HG03457 (cell line): ENCODE data around the gene TEKT5.

Experiments used
- ATAC-seq: cut with Tn5 transposase; IDR thresholded peaks from one replicate; pipeline ENCODE4 v1.9.1; 2021; ENCODE audit warnings: moderate number of reproducible peaks; ENCODE audit not compliant: unreplicated experiment

TEKT5 gene

DNA sequence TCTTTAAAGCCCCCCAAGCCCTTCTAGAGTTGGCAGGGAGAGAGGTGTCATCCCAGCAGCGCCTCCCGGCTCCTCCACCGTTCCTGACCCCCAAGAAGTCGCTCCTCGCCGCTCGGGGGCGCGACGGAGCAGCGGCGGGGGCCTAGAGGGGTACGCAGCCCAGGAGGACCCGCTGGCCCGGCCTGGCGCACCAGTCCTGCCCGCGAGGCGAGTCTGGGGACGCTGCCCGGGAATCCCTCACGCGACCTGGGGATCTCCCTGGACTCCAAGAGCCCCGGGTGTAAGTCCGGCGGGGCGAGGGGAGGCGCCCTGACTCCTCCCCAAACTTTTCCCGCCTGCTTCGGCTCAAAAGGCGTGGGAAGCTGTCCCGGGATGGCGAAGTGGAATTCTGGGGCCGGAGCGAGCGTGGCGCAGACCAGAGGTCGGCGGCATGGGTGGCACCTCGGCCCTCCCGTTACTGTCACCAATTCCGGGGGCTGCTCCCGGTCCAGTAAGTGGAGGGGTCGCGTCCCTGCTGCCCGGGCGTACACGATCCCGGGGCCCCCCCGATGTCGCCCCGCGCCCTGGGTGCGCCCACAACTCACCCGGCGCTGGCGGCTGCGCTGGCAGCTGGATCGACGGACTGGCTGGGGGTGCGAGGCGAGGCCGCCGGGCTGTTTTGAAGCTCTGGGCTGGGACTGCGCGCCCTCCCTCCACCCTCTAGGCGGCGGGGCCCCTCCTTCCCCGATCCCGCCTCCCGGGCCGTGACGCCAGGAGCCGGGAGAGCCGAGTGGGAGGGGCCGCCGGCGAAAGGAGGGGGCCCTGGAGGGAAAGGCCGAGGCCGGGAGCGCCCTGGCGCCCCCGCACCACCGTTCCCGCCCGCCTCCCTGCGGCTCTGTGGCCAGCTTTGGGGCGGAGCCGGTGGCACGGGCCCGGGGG lies 114.5 kb downstream of the TEKT5 start, which contains the start of gene EMP2:
Gene EMP2 (minus strand): TSS at position 634 of the 918 bp plus-strand sequence. CDS start 32,981 bp downstream, outside the sequence.
- no peak for ATAC-seq

DNA sequence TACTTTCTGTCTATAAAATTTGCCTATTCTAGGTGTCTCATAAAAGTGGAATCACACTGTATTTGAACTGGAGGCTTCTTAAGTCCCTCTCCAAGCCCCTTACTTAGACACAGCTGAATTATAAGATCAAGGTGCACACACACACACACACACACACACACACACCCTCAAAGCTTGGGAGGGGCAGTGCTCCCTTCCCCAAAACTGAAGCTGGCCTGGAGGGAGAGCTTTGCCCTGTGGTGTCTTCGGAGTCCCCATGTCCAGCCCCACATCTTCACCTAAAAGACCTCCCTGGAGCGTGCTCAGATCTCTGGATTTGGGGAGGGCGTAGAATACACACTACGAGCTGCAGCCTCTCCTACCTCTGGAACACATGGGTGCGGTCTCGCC lies 115.2 kb downstream of the TEKT5 start:
- ATAC-seq: no peak

DNA sequence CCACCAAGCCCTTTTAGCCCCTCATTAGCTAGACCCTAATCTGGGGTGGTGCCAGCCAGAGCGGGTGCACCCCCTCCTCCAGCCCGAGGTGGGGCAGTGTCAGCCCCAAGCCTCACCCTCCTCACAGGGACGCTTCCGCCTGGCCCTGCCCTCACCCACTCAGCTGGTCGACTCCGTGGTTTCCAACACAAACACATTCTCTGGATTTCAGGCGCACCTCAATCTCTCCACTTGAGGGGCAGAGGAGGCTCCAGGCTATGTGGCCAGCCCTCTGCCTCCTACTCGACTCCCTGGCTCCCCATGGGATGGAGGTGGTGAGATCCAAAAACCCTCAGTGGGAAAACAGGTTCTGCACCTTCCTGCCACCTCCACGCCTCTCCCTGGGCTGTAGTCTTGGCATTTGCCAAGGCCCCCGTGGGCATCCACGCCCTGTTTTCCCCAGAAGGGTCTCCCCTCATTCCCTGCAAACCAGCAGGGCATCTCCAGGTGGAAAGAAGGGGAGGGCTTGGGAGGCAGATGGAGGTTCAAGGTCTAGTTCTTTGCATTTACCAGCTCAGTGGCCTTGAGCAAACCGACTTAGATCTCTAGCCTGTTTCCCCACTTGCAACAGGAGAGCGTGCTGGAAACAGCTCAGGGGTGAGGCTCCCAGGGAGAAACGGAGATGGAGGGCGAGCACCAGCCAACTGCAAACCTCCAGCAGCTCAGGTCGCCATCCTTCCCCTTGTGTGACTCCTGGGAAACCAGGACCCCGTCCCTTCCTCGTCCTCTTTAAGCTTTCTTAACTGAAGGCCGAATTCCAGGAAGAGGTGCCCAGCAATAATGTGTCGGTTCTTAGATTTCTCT lies 116.0 kb downstream of the TEKT5 start:
- no peak for ATAC-seq
